Measurements from ENCODE around the gene ISLR2. TPM values are rescaled to one million over a fixed set of nuclear protein-coding genes. Genes with fewer than 3 reads are reported as not detected.
A peak's percentile ranks its signal among the peaks of the same experiment; 100 is the strongest.

ISLR2 gene
- total RNA-seq, 4 donors from 2014 or later = 0.66 to 1.5 (median 0.98) TPM; not detected in 1

DNA sequence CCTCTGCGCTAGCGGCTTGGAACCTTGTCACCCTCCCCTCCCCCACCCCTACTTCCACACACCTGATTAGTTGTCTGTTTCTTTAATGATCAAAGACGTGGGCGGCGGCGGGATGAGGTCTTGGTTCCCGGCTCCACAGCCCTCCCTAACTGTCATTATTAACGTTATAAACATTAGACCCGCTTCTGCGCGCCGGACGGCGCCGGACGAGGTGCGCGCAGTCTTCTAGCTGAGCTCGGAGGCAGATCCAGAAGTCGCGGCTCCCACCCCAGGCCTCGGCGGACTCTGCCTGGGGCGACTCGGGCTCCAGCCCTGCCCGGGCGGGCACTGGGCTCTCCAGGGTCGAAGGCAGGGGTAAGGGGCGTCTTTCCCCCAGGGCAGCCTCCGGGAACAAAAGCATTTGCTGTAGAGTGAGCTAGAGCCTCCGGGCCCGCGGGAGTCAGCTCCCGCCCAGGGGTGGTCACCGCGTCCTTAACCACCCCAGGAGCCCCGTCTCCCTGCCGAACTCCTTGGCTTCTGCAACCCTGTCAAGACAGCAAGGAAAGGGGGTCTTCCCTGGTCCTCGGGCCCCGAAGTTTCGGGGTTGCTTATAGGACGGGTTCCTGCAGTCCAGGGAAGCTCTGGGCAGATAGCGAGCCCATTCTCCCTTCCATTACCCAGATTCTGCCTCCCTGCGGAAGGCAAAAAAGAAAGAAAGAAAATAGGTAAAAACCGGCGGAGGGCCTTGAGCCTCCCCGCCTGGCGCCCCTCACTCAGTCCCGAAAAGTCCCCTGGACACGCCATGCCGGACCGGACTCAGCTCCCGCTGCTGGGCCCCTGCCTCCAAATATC lies 2.2 kb upstream of the ISLR2 start:
- Histone ChIP-seq H3K36me3 (peaks cover 0 to 2% (median 0%) of the 10 kb centered on the region in 3 donors), H3K9me3 (peaks cover 0 to 8% (median 0%) of the 10 kb centered on the region in 4 donors), H3K4me3 (peak overlapping the region; percentile 21 to 46 (median 34)), H3K27me3 (peaks cover 0 to 85% of the 10 kb centered on the region in 2 donors), H3K4me1 (peaks cover 0 to 40% (median 26%) of the 10 kb centered on the region in 4 donors), H3K27ac (peak overlapping the region in 1 of 4 donors; percentile 8)
- 11 to 15% methylated on average over 38 to 47 of the region's 53 CpGs for WGBS, 2 donors
- DNase-seq (ENCODE audit: low spot score in 2 of 2) = no peak
- TF ChIP-seq, protein P1, sequence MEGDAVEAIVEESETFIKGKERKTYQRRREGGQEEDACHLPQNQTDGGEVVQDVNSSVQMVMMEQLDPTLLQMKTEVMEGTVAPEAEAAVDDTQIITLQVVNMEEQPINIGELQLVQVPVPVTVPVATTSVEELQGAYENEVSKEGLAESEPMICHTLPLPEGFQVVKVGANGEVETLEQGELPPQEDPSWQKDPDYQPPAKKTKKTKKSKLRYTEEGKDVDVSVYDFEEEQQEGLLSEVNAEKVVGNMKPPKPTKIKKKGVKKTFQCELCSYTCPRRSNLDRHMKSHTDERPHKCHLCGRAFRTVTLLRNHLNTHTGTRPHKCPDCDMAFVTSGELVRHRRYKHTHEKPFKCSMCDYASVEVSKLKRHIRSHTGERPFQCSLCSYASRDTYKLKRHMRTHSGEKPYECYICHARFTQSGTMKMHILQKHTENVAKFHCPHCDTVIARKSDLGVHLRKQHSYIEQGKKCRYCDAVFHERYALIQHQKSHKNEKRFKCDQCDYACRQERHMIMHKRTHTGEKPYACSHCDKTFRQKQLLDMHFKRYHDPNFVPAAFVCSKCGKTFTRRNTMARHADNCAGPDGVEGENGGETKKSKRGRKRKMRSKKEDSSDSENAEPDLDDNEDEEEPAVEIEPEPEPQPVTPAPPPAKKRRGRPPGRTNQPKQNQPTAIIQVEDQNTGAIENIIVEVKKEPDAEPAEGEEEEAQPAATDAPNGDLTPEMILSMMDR (IDR thresholded peaks at IDR 0.05) = no peak

GRCh38 chr15:74128785-74129585 lies 1.4 kb upstream of the ISLR2 start:
- Histone ChIP-seq H3K27ac (no peak overlapping the region), H3K4me3 (peak overlapping the region in 1 of 4 donors; percentile 46), H3K36me3 (peaks cover 0 to 8% (median 0%) of the 10 kb centered on the region in 3 donors), H3K27me3 (peaks cover 0 to 91% of the 10 kb centered on the region in 2 donors), H3K9me3 (peaks cover 0 to 16% (median 0%) of the 10 kb centered on the region in 4 donors), H3K4me1 (peaks cover 0 to 40% (median 26%) of the 10 kb centered on the region in 4 donors)
- DNase-seq (ENCODE audit: low spot score in 2 of 2) = no peak
- 5 to 10% methylated on average over 26 to 38 of the region's 43 CpGs for WGBS, 2 donors
- TF ChIP-seq POLR2A (IDR thresholded peaks at IDR 0.05) (no peak), EP300 (IDR thresholded peaks at IDR 0.05) (no peak)
- TF ChIP-seq, protein P1 (IDR thresholded peaks at IDR 0.05) = no peak

GRCh38 chr15:74129586-74130154 lies 716 bp upstream of the ISLR2 start:
- no peak overlapping the region for H3K27ac ChIP-seq
- H3K4me1 ChIP-seq = peaks cover 0 to 47% (median 28%) of the 10 kb centered on the region in 4 donors
- 2 to 3% methylated on average over 33 to 34 of the region's 40 CpGs for WGBS, 2 donors
- H3K27me3 ChIP-seq = peaks cover 0 to 91% of the 10 kb centered on the region in 2 donors
- peaks cover 0 to 8% (median 0%) of the 10 kb centered on the region in 3 donors for H3K36me3 ChIP-seq
- DNase-seq (ENCODE audit: low spot score in 2 of 2) = no peak
- H3K4me3 ChIP-seq = peak overlapping the region in 1 of 4 donors; percentile 34
- TF ChIP-seq, protein P1 (IDR thresholded peaks at IDR 0.05) = no peak
- TF ChIP-seq POLR2A (IDR thresholded peaks at IDR 0.05) (no peak), EP300 (IDR thresholded peaks at IDR 0.05) (no peak)
- peaks cover 0 to 19% (median 0%) of the 10 kb centered on the region in 4 donors for H3K9me3 ChIP-seq

DNA sequence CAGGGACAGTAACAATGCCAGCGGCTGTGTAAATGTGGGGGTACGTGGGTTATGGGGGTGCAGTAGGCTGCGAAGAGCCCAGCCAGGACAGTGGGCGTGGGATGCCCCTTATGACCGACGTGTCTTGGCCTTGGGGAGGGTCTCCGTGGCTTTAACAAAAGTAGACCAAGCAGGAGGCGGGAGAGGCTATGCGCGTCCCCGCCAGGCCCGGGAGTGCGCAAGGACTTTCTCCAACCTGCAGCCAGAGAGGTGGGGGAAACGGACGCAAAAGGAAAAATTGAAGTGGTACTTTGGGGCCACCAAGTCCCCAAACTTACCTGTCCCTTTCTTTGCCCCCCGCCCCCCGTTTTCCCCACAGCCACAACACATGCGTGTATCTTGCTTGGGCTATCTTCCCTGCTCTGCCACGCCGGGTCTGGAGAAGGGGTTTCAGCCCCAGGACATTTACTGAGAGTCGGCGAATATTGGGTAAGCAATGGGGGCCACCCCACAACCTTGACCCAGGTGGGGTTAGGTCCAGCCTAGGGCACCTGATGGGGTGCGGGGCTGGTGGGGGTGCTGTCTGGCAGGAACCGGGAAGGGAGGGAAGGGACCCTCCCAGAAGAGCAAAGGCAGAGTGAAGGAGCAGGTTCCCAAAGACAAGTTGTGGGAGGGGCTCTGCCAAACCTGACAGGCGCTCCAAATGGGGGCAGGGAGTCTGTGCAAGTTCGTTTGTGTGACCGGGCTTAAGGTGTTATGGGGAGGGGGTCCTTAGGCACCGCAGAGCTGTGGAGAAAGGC lies 652 bp downstream of the ISLR2 start:
- 23 to 26% methylated on average over 28 of the region's 28 CpGs for WGBS, 2 donors

More for the DNA sequence above, 652 bp downstream of the ISLR2 start:
- peaks cover 0 to 19% (median 0%) of the 10 kb centered on the region in 4 donors for H3K9me3 ChIP-seq
- peaks cover 0 to 8% (median 0%) of the 10 kb centered on the region in 3 donors for H3K36me3 ChIP-seq
- peaks cover 0 to 95% of the 10 kb centered on the region in 2 donors for H3K27me3 ChIP-seq
- TF ChIP-seq EP300 (IDR thresholded peaks at IDR 0.05) (no peak), POLR2A (IDR thresholded peaks at IDR 0.05) (no peak)
- TF ChIP-seq, protein P1 (IDR thresholded peaks at IDR 0.05) = no peak
- no peak overlapping the region for H3K27ac ChIP-seq
- H3K4me3 ChIP-seq = no peak overlapping the region
- peaks cover 0 to 61% (median 32%) of the 10 kb centered on the region in 4 donors for H3K4me1 ChIP-seq
- DNase-seq (ENCODE audit: low spot score in 2 of 2) = no peak
